Suprapubic skin (tissue), 4 donors: Measurements from ENCODE around the gene ERLIN1. TPM values are rescaled to one million over a fixed set of nuclear protein-coding genes. Genes with fewer than 3 reads are reported as not detected.
"Not testable (repeated sequence)": the region's sequence is repeated elsewhere in the genome, so short reads cannot be mapped to it uniquely, and the experiment has no call there.

Experiments used
- DNase-seq, 2 donors: peaks; one replicate each; pipeline ENCODE4 v3.0.0-alpha.2; 2019; ENCODE audit warnings: low spot score in 2 of 2
- H3K27ac ChIP-seq: fragments of 200-600 bp; sonication (generic); one replicate; pipeline ENCODE4 v1.5.1; 2019
- H3K27me3 ChIP-seq: fragments of 200-600 bp; sonication (generic); one replicate; pipeline ENCODE4 v1.5.1; 2019
- H3K36me3 ChIP-seq: fragments of 200-600 bp; sonication (generic); one replicate; pipeline ENCODE4 v1.5.1; 2019
- H3K4me1 ChIP-seq: fragments of 200-600 bp; sonication (generic); one replicate; pipeline ENCODE4 v1.5.1; 2019
- H3K4me3 ChIP-seq: fragments of 200-600 bp; sonication (generic); one replicate; pipeline ENCODE4 v1.5.1; 2019; ENCODE audit warnings: mild to moderate bottlenecking
- H3K9me3 ChIP-seq: fragments of 200-600 bp; sonication (generic); one replicate; pipeline ENCODE4 v1.5.1; 2019
- CTCF ChIP-seq, 2 donors: fragments of 200-600 bp in 1 of 2; fragments of 450-650 bp in 1 of 2; sonication (generic) in 1 of 2; IDR thresholded peaks; one replicate each; pipeline ENCODE4 v1.5.1; 2016 to 2019; ENCODE audit warnings: antibody characterized with exemption in 2 of 2, mild to moderate bottlenecking in 1 of 2, moderate library complexity in 1 of 2
- EP300 ChIP-seq: sonication (generic); formaldehyde crosslinking; IDR thresholded peaks from one replicate; pipeline ENCODE4 v1.6.1; 2017; ENCODE audit warnings: antibody characterized with exemption
- POLR2A ChIP-seq, 2 donors: fragments of 450-650 bp; IDR thresholded peaks; one replicate each; pipeline ENCODE4 v1.6.1; 2017; ENCODE audit warnings: antibody characterized with exemption in 2 of 2, mild to moderate bottlenecking in 2 of 2, moderate library complexity in 2 of 2
- POLR2AphosphoS5 ChIP-seq, 3 donors: sonication (generic); formaldehyde crosslinking; IDR thresholded peaks; one replicate each; pipeline ENCODE4 v1.6.1; 2017; ENCODE audit warnings: antibody characterized with exemption in 3 of 3
- WGBS: methylation state at CpG from one replicate; pipeline ENCODE4 v1.1.5; 2018; 5-methylcytosine and 5-hydroxymethylcytosine counted together
- total RNA-seq, 4 donors: library from RNA; depleted of rRNA; stranded (reverse); fragments of >200 nt; gene quantifications; one replicate each; pipeline ENCODE4 v1.1.0, GENCODE V29; 2016

Gene ERLIN1
- total RNA-seq, 4 donors from 2014 or later, result 23.3 to 38.2 (median 27.9) TPM

GRCh38 chr10:100133801-100134200 is 52.0 kb downstream of the ERLIN1 start:
- no peak for DNase-seq
- Histone ChIP-seq H3K27ac (no peak overlapping the region), H3K4me1 (no peaks in the 10 kb centered on the region), H3K9me3 (no peaks in the 10 kb centered on the region), H3K27me3 (no peaks in the 10 kb centered on the region), H3K4me3 (no peak overlapping the region), H3K36me3 (no peaks in the 10 kb centered on the region)
- WGBS, result 100% methylated on average over 1 of the region's 1 CpG
- TF ChIP-seq POLR2AphosphoS5 (IDR thresholded peaks at IDR 0.05), result no peak
- TF ChIP-seq EP300, result no peak
- TF ChIP-seq POLR2A (IDR thresholded peaks at IDR 0.05), result no peak
- TF ChIP-seq CTCF (IDR thresholded peaks at IDR 0.05), result no peak

- Histone ChIP-seq H3K4me3 (no peak overlapping the region), H3K27me3 (no peaks in the 10 kb centered on the region)
- WGBS, result 98% methylated on average over 2 of the region's 2 CpGs
Measured at GRCh38 chr10:100132427-100132826, 53.4 kb downstream of the ERLIN1 start.

GRCh38 chr10:100131571-100131970 is 54.3 kb downstream of the ERLIN1 start:
- 74% methylated on average over 3 of the region's 3 CpGs for WGBS
- no peaks in the 10 kb centered on the region for H3K27me3 ChIP-seq
- no peaks in the 10 kb centered on the region for H3K9me3 ChIP-seq
- H3K4me3 ChIP-seq, result no peak overlapping the region
- TF ChIP-seq POLR2AphosphoS5 (IDR thresholded peaks at IDR 0.05), result no peak
- no peak for TF ChIP-seq CTCF (IDR thresholded peaks at IDR 0.05)
- TF ChIP-seq POLR2A (IDR thresholded peaks at IDR 0.05), result no peak
- no peak for TF ChIP-seq EP300
- no peak for DNase-seq
- no peak overlapping the region for H3K27ac ChIP-seq
- H3K36me3 ChIP-seq, result no peaks in the 10 kb centered on the region
- no peaks in the 10 kb centered on the region for H3K4me1 ChIP-seq

More at GRCh38 chr10:100132427-100132826, 53.4 kb downstream of the ERLIN1 start:
- no peaks in the 10 kb centered on the region for H3K36me3 ChIP-seq
- H3K4me1 ChIP-seq, result no peaks in the 10 kb centered on the region
- TF ChIP-seq EP300 (no peak), POLR2A (IDR thresholded peaks at IDR 0.05) (no peak), POLR2AphosphoS5 (IDR thresholded peaks at IDR 0.05) (no peak), CTCF (IDR thresholded peaks at IDR 0.05) (no peak)
- DNase-seq, result no peak
- no peak overlapping the region for H3K27ac ChIP-seq
- H3K9me3 ChIP-seq, result no peaks in the 10 kb centered on the region

GRCh38 chr10:100130831-100131230 is 55.0 kb downstream of the ERLIN1 start:
- TF ChIP-seq EP300, result no peak
- TF ChIP-seq POLR2A (IDR thresholded peaks at IDR 0.05), result no peak
- no peak for TF ChIP-seq CTCF (IDR thresholded peaks at IDR 0.05)
- no peak for TF ChIP-seq POLR2AphosphoS5 (IDR thresholded peaks at IDR 0.05)
- no peaks in the 10 kb centered on the region for H3K36me3 ChIP-seq
- 48% methylated on average over 6 of the region's 7 CpGs for whole genome bisulfite sequencing
- H3K4me3 ChIP-seq, result no peak overlapping the region
- no peaks in the 10 kb centered on the region for H3K27me3 ChIP-seq
- H3K4me1 ChIP-seq, result no peaks in the 10 kb centered on the region
- DNase-seq, result no peak
- H3K9me3 ChIP-seq, result no peaks in the 10 kb centered on the region
- H3K27ac ChIP-seq, result no peak overlapping the region

- no peaks in the 10 kb centered on the region for H3K27me3 ChIP-seq
- 78% methylated on average over 9 of the region's 9 CpGs for WGBS
- DNase-seq, result no peak
- no peaks in the 10 kb centered on the region for H3K9me3 ChIP-seq
- no peak overlapping the region for H3K27ac ChIP-seq
- no peaks in the 10 kb centered on the region for H3K36me3 ChIP-seq
- H3K4me3 ChIP-seq, result no peak overlapping the region
- no peaks in the 10 kb centered on the region for H3K4me1 ChIP-seq
- no peak for TF ChIP-seq POLR2A (IDR thresholded peaks at IDR 0.05)
Measured at GRCh38 chr10:100129424-100129823, 56.4 kb downstream of the ERLIN1 start.

- DNase-seq, result no peak
- no peak overlapping the region for H3K4me3 ChIP-seq
- WGBS, result 74% methylated on average over 8 of the region's 8 CpGs
- no peaks in the 10 kb centered on the region for H3K36me3 ChIP-seq
- no peaks in the 10 kb centered on the region for H3K27me3 ChIP-seq
- H3K27ac ChIP-seq, result no peak overlapping the region
- H3K4me1 ChIP-seq, result no peaks in the 10 kb centered on the region
- no peaks in the 10 kb centered on the region for H3K9me3 ChIP-seq
- no peak for TF ChIP-seq POLR2AphosphoS5 (IDR thresholded peaks at IDR 0.05)
- no peak for TF ChIP-seq POLR2A (IDR thresholded peaks at IDR 0.05)
- no peak for TF ChIP-seq CTCF (IDR thresholded peaks at IDR 0.05)
- no peak for TF ChIP-seq EP300
Measured at GRCh38 chr10:100128951-100129350, 56.9 kb downstream of the ERLIN1 start.

- DNase-seq, H3K27ac ChIP-seq, H3K4me3 ChIP-seq, H3K27me3 ChIP-seq, H3K9me3 ChIP-seq, H3K4me1 ChIP-seq, H3K36me3 ChIP-seq: not testable (repeated sequence)
- 63% methylated on average over 2 of the region's 2 CpGs for WGBS
Measured at GRCh38 chr10:100125335-100125734, 60.5 kb downstream of the ERLIN1 start.
